Measurements from ENCODE around the gene FADS2.

FADS2 gene

GRCh38 chr11:61827571-61828378 lies at the start of gene FADS2:
Gene FADS2, plus strand, starts transcription at chr11:61828300. Its CDS starts 91 bp downstream, at chr11:61828391.
- H3K4me3 ChIP-seq (replicated peaks; ENCODE audit: low read depth, low read length): peak within 1 kb of the TSS; percentile 94
- peak; percentile 97 for DNase-seq (ENCODE audit: low read depth)
- no peak for TF ChIP-seq CTCF (IDR thresholded peaks at IDR 0.05; ENCODE audit: low read length, missing control alignments)

- TF ChIP-seq CTCF (IDR thresholded peaks at IDR 0.05; ENCODE audit: low read length, missing control alignments): no peak
- DNase-seq (ENCODE audit: low read depth): no peak
- no peak overlapping the region for H3K4me3 ChIP-seq (replicated peaks; ENCODE audit: low read depth, low read length)
Measured at GRCh38 chr11:61778357-61778886, 49.7 kb upstream of the FADS2 start.

GRCh38 chr11:61778920-61779650 lies 49.0 kb upstream of the FADS2 start:
- no peak for TF ChIP-seq CTCF (IDR thresholded peaks at IDR 0.05; ENCODE audit: low read length, missing control alignments)

GRCh38 chr11:61779666-61780525 lies 48.2 kb upstream of the FADS2 start:
- H3K4me3 ChIP-seq (replicated peaks; ENCODE audit: low read depth, low read length): no peak overlapping the region
- DNase-seq (ENCODE audit: low read depth): no peak
- TF ChIP-seq CTCF (IDR thresholded peaks at IDR 0.05; ENCODE audit: low read length, missing control alignments): no peak

More at GRCh38 chr11:61778920-61779650, 49.0 kb upstream of the FADS2 start:
- DNase-seq (ENCODE audit: low read depth): no peak
- no peak overlapping the region for H3K4me3 ChIP-seq (replicated peaks; ENCODE audit: low read depth, low read length)

GRCh38 chr11:61780581-61781162 lies 47.4 kb upstream of the FADS2 start:
- DNase-seq (ENCODE audit: low read depth): no peak
- H3K4me3 ChIP-seq (replicated peaks; ENCODE audit: low read depth, low read length): no peak overlapping the region
- no peak for TF ChIP-seq CTCF (IDR thresholded peaks at IDR 0.05; ENCODE audit: low read length, missing control alignments)

- H3K4me3 ChIP-seq (replicated peaks; ENCODE audit: low read depth, low read length): no peak overlapping the region
- DNase-seq (ENCODE audit: low read depth): no peak
- TF ChIP-seq CTCF (IDR thresholded peaks at IDR 0.05; ENCODE audit: low read length, missing control alignments): no peak
Measured at GRCh38 chr11:61781585-61781984, 46.5 kb upstream of the FADS2 start.

Measured in fibroblast of pulmonary artery (primary cell).